Adrenal gland (tissue), 12 donors: Measurements from ENCODE around the gene AMFR. TPM values are rescaled to one million over a fixed set of nuclear protein-coding genes. Genes with fewer than 3 reads are reported as not detected.

Experiments used
- DNase-seq, 7 donors: peaks; one replicate each; pipeline ENCODE4 v3.0.0-alpha.2; 2019 to 2020
- H3K27ac ChIP-seq, 5 donors: fragments of 200-600 bp; sonication (generic) in 4 of 5; 1 replicate in 3 of 5; 2 replicates in 2 of 5; pipeline versions ENCODE4 v1.5.1 to v1.8.0; 2016 to 2020; ENCODE audit warnings: mild to moderate bottlenecking in 1 of 5
- H3K27me3 ChIP-seq: fragments of 200-600 bp; 2 replicates; pipeline ENCODE4 v1.8.0; 2021
- H3K36me3 ChIP-seq, 2 donors: fragments of 200-600 bp; replicated peaks in 1 of 2; 1 replicate in 1 of 2; 2 replicates in 1 of 2; pipeline versions ENCODE4 v1.5.1 to v1.8.0; 2018 to 2022
- H3K4me1 ChIP-seq, 2 donors: fragments of 200-600 bp; replicated peaks in 1 of 2; 1 replicate in 1 of 2; 2 replicates in 1 of 2; pipeline versions ENCODE4 v1.5.1 to v1.8.0; 2018 to 2021
- H3K4me3 ChIP-seq, 4 donors: fragments of 200-600 bp; sonication (generic) in 3 of 4; one replicate each; pipeline ENCODE4 v1.5.1; 2016 to 2018
- H3K9me3 ChIP-seq, 3 donors: fragments of 200-600 bp; sonication (generic) in 1 of 3; replicated peaks in 1 of 3; 1 replicate in 2 of 3; 2 replicates in 1 of 3; pipeline versions ENCODE4 v1.5.1 to v1.8.0; 2016 to 2021
- POLR2A ChIP-seq, 2 donors: fragments of 450-650 bp; IDR thresholded peaks; one replicate each; pipeline ENCODE4 v1.6.1; 2017; ENCODE audit warnings: antibody characterized with exemption in 2 of 2, mild to moderate bottlenecking in 2 of 2, moderate library complexity in 1 of 2
- WGBS, 4 donors: extraction: QIAGEN DNeasy Blood & Tissue Kit in 2 of 4; methylation state at CpG; one replicate each; pipeline versions ENCODE4 v1.1.5 to v1.1.7; 2013 to 2017; 5-methylcytosine and 5-hydroxymethylcytosine counted together
- intact Hi-C, 2 donors: fragments of 100-400 bp; cut with DNase I; formaldehyde crosslinking; loops; one replicate each; pipeline versions ENCODE4 v1.14.1 to v1.15.0; 2022 to 2023
- polyA plus RNA-seq, 3 donors: library from polyadenylated mRNA; stranded (reverse); fragments of 200-250 nt in 2 of 3; fragments of 350-450 nt in 1 of 3; fragmentation: Illumina TruSeq in 1 of 3; extraction: RNeasy Lipid Tissue Mini Kit (QIAGEN cat#74804) in 1 of 3; gene quantifications; one replicate each; pipeline ENCODE4 v1.2.3, GENCODE V29; 2013 to 2014
- total RNA-seq, 9 donors: library from RNA; depleted of rRNA in 4 of 9; stranded (reverse); fragments of >200 nt in 4 of 9; fragments of 120-200 nt in 1 of 9; fragmentation: NEBNext Ultra II Directional in 1 of 9; extraction: Animal tissue kit (Norgen Biotek cat#: 25700) in 1 of 9; gene quantifications; one replicate each; pipeline versions ENCODE4 v1.1.0 to v1.2.4, GENCODE V29; 2013 to 2023
- TF ChIP-seq, protein P1 (sequence below), 6 experiments: fragments of 450-650 bp in 4 of 6; fragments of 200-600 bp in 2 of 6; sonication (generic) in 1 of 6; IDR thresholded peaks; 1 replicate in 5 of 6; 2 replicates in 1 of 6; pipeline versions ENCODE4 v1.5.1 to v1.8.0; 2016 to 2021; ENCODE audit warnings: antibody characterized with exemption in 6 of 6, mild to moderate bottlenecking in 2 of 6, moderate library complexity in 1 of 6
- donor health status: healthy with polysubstance abuse.
- donor health status: Bipolar disorder and iron deficiency.
- donor health status: DM: yes; HTN: yes; CAD: no.
- donor health status: DM: no; HTN: no; CAD: no.
- donor health status: DM: no; HTN: no; CAD: no.
- donor health status: DM: yes; HTN: yes; CAD: no.

Gene AMFR
- total and polyA plus RNA-seq, 12 donors = 40.3 to 346 (median 206) TPM

DNA sequence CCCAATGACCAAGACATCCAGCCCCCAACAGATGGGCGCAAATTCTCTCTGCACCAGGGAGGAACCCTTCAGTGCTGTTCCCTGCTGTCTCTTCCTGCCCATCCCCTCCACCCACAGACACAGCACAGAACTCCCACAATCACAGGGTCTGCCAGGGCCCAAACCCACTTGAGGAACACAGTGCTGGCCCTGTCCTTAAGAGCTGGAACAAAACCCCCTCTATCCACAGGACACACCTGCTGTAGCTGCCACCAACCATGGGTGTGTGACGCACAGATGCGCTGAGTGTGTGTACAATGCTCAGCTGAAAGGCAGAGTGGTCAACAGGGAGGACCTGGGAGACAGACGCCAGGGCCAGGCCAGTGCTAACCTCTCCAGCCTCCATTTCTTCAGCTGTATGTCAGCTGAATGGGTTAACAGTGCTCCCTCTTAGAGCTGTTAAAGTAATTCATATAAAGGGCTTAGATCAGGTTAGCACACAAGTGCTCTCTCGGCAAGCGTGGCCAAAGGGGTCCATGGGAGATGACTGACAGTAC, 62.1 kb downstream of the AMFR start:
- H3K27ac ChIP-seq = no peak overlapping the region
- TF ChIP-seq, protein P1, sequence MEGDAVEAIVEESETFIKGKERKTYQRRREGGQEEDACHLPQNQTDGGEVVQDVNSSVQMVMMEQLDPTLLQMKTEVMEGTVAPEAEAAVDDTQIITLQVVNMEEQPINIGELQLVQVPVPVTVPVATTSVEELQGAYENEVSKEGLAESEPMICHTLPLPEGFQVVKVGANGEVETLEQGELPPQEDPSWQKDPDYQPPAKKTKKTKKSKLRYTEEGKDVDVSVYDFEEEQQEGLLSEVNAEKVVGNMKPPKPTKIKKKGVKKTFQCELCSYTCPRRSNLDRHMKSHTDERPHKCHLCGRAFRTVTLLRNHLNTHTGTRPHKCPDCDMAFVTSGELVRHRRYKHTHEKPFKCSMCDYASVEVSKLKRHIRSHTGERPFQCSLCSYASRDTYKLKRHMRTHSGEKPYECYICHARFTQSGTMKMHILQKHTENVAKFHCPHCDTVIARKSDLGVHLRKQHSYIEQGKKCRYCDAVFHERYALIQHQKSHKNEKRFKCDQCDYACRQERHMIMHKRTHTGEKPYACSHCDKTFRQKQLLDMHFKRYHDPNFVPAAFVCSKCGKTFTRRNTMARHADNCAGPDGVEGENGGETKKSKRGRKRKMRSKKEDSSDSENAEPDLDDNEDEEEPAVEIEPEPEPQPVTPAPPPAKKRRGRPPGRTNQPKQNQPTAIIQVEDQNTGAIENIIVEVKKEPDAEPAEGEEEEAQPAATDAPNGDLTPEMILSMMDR (IDR thresholded peaks at IDR 0.05) = no peak
- TF ChIP-seq POLR2A (IDR thresholded peaks at IDR 0.05) = no peak
- H3K36me3 ChIP-seq = peaks cover 0 to 52% of the 10 kb centered on the region in 2 donors
- WGBS, 4 donors = 94 to 100% (median 97%) methylated on average over 4 to 6 of the region's 6 CpGs
- intact Hi-C loops = no loop called here
- H3K27me3 ChIP-seq = no peaks in the 10 kb centered on the region
- H3K4me1 ChIP-seq = peaks cover 0 to 4% of the 10 kb centered on the region in 2 donors
- H3K9me3 ChIP-seq = no peaks in the 10 kb centered on the region
- H3K4me3 ChIP-seq = no peak overlapping the region
- DNase-seq = peak in 1 of 7 donors; percentile 17

DNA sequence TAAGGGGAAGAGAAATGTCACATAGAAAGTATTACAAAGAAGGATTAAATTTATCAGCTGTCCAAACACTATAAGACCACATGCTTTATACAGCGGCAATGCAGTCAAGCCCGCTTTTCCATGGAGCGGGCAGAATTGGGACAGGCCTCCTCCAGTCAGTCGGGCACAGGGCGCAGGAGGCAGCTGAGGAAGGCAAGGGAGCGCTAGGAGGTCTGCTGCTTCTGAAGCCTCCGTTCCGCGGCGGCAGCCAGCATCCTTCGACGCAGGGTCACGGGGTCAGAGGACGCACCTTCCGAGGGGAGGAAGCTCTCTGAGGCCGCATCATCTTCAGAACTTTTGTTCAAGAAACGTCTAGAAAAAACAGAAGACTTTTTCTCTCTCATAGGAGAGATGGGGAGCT, 62.6 kb downstream of the AMFR start:
- Histone ChIP-seq H3K4me1 (peaks cover 0 to 4% of the 10 kb centered on the region in 2 donors), H3K27me3 (no peaks in the 10 kb centered on the region), H3K27ac (no peak overlapping the region), H3K4me3 (no peak overlapping the region), H3K36me3 (peaks cover 0 to 48% of the 10 kb centered on the region in 2 donors), H3K9me3 (no peaks in the 10 kb centered on the region)
- DNase-seq = no peak
- intact Hi-C loops = no loop called here
- WGBS, 4 donors = 92 to 97% (median 94%) methylated on average over 8 to 17 of the region's 17 CpGs
- no peak for TF ChIP-seq POLR2A (IDR thresholded peaks at IDR 0.05)
- TF ChIP-seq, protein P1 (IDR thresholded peaks at IDR 0.05) = no peak

DNA sequence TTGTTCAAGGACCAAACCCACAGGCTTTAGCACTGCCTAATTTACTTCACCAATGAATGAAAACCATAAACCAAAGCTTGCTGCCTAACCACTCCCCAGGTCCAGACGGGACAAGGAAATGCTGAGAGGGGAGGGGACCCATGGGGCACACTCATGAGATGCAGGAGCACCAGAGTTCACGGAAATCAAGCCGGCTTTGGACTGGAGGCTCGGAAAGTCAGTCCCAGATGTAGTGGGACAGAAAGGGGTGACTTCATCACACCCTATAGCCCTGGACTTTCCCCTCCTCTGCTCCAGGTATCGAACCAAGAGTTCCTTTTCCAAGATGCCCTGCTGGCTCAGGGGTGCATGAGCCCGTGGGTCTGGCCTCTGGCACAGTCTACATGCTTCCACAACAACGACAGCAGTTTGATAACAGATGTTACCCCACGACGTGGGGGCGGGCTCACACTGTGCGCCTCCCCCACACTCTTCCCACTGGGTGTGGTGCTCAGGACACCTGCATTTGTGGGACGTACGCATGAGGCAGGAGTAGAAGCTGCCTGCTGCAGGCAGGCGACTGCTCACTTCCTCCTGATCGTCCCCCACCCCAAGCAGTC, 63.2 kb downstream of the AMFR start:
- H3K4me3 ChIP-seq = no peak overlapping the region
- no peak overlapping the region for H3K27ac ChIP-seq
- H3K27me3 ChIP-seq = no peaks in the 10 kb centered on the region
- TF ChIP-seq, protein P1 (IDR thresholded peaks at IDR 0.05) = no peak
- TF ChIP-seq POLR2A (IDR thresholded peaks at IDR 0.05) = no peak
- peaks cover 0 to 44% of the 10 kb centered on the region in 2 donors for H3K36me3 ChIP-seq
- DNase-seq = peak in 2 of 7 donors; percentile 15 to 18
- intact Hi-C loops = no loop called here
- peaks cover 4 to 10% of the 10 kb centered on the region in 2 donors for H3K4me1 ChIP-seq
- H3K9me3 ChIP-seq = no peaks in the 10 kb centered on the region
- 71 to 84% (median 78%) methylated on average over 11 to 15 of the region's 15 CpGs for whole genome bisulfite sequencing, 4 donors

DNA sequence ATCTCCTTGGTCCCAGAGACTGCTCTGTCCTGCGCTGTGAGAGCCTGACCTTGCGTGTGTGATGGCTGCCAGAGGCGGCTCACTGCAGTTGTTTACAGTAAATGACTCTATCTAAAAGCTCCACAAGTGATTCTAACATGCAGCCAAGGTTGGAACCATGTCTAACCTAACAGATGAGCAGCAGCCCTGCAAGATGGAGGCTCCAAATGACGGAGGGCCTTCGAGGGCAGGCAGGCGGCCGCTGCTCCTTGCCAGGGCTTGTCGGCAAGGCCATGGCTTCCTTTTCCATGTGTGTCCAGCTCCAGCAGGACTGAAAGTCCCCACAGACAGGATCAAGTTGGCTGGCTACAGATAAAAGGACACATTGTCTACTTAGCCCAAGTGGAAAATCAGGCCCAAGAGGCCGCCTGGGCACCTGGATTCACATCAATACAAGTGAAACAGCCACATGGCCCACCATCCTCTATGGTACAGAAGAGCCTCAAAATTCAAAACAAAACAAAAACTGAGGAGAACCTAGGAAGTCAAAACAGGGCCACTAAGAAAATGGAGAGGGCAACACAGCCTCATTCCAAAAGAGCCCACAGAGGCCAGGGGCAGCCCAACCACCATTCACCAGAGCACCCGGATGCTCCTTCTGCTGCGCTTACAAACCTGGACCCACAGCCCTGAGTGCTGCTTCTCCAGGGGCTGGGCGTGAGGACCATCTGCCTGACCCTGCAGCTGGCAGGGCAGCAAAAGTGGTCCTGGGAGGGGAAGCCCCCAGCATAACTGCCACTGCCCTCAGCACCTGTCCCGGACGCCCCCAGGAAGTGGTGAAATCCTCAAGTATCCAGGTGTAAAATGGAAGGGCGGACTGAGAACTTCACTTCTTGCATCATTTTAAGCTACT, 65.0 kb downstream of the AMFR start:
- intact Hi-C loops = no loop called here
- Histone ChIP-seq H3K36me3 (peaks cover 0 to 35% of the 10 kb centered on the region in 2 donors), H3K4me3 (no peak overlapping the region), H3K27me3 (no peaks in the 10 kb centered on the region), H3K4me1 (peaks cover 11 to 12% of the 10 kb centered on the region in 2 donors), H3K9me3 (no peaks in the 10 kb centered on the region), H3K27ac (peak overlapping the region in 4 of 5 donors; percentile 1 to 75 (median 52))
- DNase-seq = peak in 6 of 7 donors; percentile 39 to 74 (median 46)
- TF ChIP-seq POLR2A (IDR thresholded peaks at IDR 0.05) = no peak
- WGBS, 4 donors = 69 to 83% (median 76%) methylated on average over 8 to 15 of the region's 15 CpGs
